ACC112 (cell line): ENCODE data around the gene MYOCD.

Source experiments
- H2AFZ ChIP-seq: fragments of 200-600 bp; sonication (generic); one replicate; pipeline ENCODE4 v1.6.0; 2017; ENCODE audit warnings: antibody characterized with exemption, low read length; ENCODE audit not compliant: unreplicated experiment
- H3K27ac ChIP-seq: fragments of 200-600 bp; sonication (generic); 2 replicates; pipeline ENCODE4 v1.5.1; 2014; ENCODE audit warnings: low read depth, mild to moderate bottlenecking, antibody characterized with exemption, low read length, moderate library complexity
- H3K27me3 ChIP-seq: fragments of 200-600 bp; sonication (generic); 2 replicates; pipeline ENCODE4 v1.6.1; 2014; ENCODE audit warnings: mild to moderate bottlenecking, antibody characterized with exemption, low read length, moderate library complexity, mixed read lengths; ENCODE audit not compliant: insufficient read depth
- H3K36me3 ChIP-seq: fragments of 200-600 bp; sonication (generic); 2 replicates; pipeline ENCODE4 v1.6.1; 2016; ENCODE audit warnings: mild to moderate bottlenecking, antibody characterized with exemption, low read length, moderate library complexity, mixed read lengths; ENCODE audit not compliant: insufficient read depth
- H3K4me1 ChIP-seq: fragments of 200-600 bp; sonication (generic); one replicate; pipeline ENCODE4 v1.6.1; 2016; ENCODE audit warnings: low read length, mixed read lengths; ENCODE audit not compliant: insufficient read depth, unreplicated experiment, control insufficient read depth
- H3K4me3 ChIP-seq: fragments of 200-600 bp; sonication (generic); 2 replicates; pipeline ENCODE4 v1.5.1; 2014; ENCODE audit warnings: mild to moderate bottlenecking, low read depth, low read length
- H3K79me2 ChIP-seq: fragments of 200-600 bp; sonication (generic); one replicate; pipeline ENCODE4 v1.6.0; 2016; ENCODE audit warnings: low read length; ENCODE audit not compliant: control insufficient read depth, unreplicated experiment, insufficient read depth

Gene MYOCD

GRCh38 chr17:12665263-12666210, at the start of gene MYOCD:
Gene MYOCD, plus strand, starts transcription at chr17:12665890. Its CDS starts 299 bp downstream, at chr17:12666189.
- peak within 1 kb of the TSS; percentile 72 for H2AFZ ChIP-seq
- H3K27me3 ChIP-seq: peaks cover 35% of the 10 kb centered on the region

GRCh38 chr17:12616161-12616560, 49.5 kb upstream of the MYOCD start:
- no peaks in the 10 kb centered on the region for H3K79me2 ChIP-seq
- no peak overlapping the region for H3K4me3 ChIP-seq
- H3K27me3 ChIP-seq: no peaks in the 10 kb centered on the region
- H3K36me3 ChIP-seq: no peaks in the 10 kb centered on the region
- no peak overlapping the region for H2AFZ ChIP-seq
- H3K4me1 ChIP-seq: peaks cover 21% of the 10 kb centered on the region
- no peak overlapping the region for H3K27ac ChIP-seq

More at GRCh38 chr17:12665263-12666210, at the start of gene MYOCD:
- Histone ChIP-seq H3K4me1 (no peaks in the 10 kb centered on the region), H3K79me2 (no peaks in the 10 kb centered on the region), H3K4me3 (peak within 1 kb of the TSS; percentile 79), H3K36me3 (no peaks in the 10 kb centered on the region), H3K27ac (no peak within 1 kb of the TSS)

- H3K27ac ChIP-seq: peak overlapping the region; percentile 50
- H3K79me2 ChIP-seq: no peaks in the 10 kb centered on the region
- no peaks in the 10 kb centered on the region for H3K27me3 ChIP-seq
- H2AFZ ChIP-seq: no peak overlapping the region
- no peaks in the 10 kb centered on the region for H3K36me3 ChIP-seq
- no peak overlapping the region for H3K4me3 ChIP-seq
- peaks cover 21% of the 10 kb centered on the region for H3K4me1 ChIP-seq
Measured at GRCh38 chr17:12618557-12618956, 47.1 kb upstream of the MYOCD start.

GRCh38 chr17:12619459-12620199, 46.1 kb upstream of the MYOCD start:
- peaks cover 17% of the 10 kb centered on the region for H3K4me1 ChIP-seq
- no peaks in the 10 kb centered on the region for H3K36me3 ChIP-seq
- peak overlapping the region; percentile 50 for H3K27ac ChIP-seq
- no peaks in the 10 kb centered on the region for H3K79me2 ChIP-seq
- no peak overlapping the region for H3K4me3 ChIP-seq
- H3K27me3 ChIP-seq: no peaks in the 10 kb centered on the region
- H2AFZ ChIP-seq: no peak overlapping the region

GRCh38 chr17:12620200-12620720, 45.4 kb upstream of the MYOCD start:
- H3K4me1 ChIP-seq: peaks cover 17% of the 10 kb centered on the region
- no peak overlapping the region for H3K4me3 ChIP-seq
- H3K79me2 ChIP-seq: no peaks in the 10 kb centered on the region
- no peaks in the 10 kb centered on the region for H3K36me3 ChIP-seq
- no peak overlapping the region for H2AFZ ChIP-seq
- no peak overlapping the region; the same call in 1 of the 2 replicates for H3K27ac ChIP-seq
- H3K27me3 ChIP-seq: no peaks in the 10 kb centered on the region

- Histone ChIP-seq H3K79me2 (no peaks in the 10 kb centered on the region), H2AFZ (peak overlapping the region; percentile 9), H3K27me3 (no peaks in the 10 kb centered on the region), H3K4me1 (peaks cover 21% of the 10 kb centered on the region), H3K4me3 (no peak overlapping the region), H3K36me3 (no peaks in the 10 kb centered on the region), H3K27ac (no peak overlapping the region)
Measured at GRCh38 chr17:12622726-12623125, 43.0 kb upstream of the MYOCD start.

GRCh38 chr17:12623220-12623848, 42.4 kb upstream of the MYOCD start:
- H3K4me1 ChIP-seq: peaks cover 27% of the 10 kb centered on the region
- H3K79me2 ChIP-seq: no peaks in the 10 kb centered on the region
- no peak overlapping the region for H3K4me3 ChIP-seq

GRCh38 chr17:12624211-12624610, 41.5 kb upstream of the MYOCD start:
- no peaks in the 10 kb centered on the region for H3K79me2 ChIP-seq
- H2AFZ ChIP-seq: no peak overlapping the region
- H3K4me1 ChIP-seq: peaks cover 28% of the 10 kb centered on the region
- no peak overlapping the region for H3K27ac ChIP-seq
- no peak overlapping the region for H3K4me3 ChIP-seq
- H3K36me3 ChIP-seq: no peaks in the 10 kb centered on the region
- no peaks in the 10 kb centered on the region for H3K27me3 ChIP-seq

More at GRCh38 chr17:12623220-12623848, 42.4 kb upstream of the MYOCD start:
- H3K27me3 ChIP-seq: no peaks in the 10 kb centered on the region
- no peak overlapping the region for H2AFZ ChIP-seq
- H3K27ac ChIP-seq: no peak overlapping the region
- H3K36me3 ChIP-seq: no peaks in the 10 kb centered on the region

- Histone ChIP-seq H3K4me1 (peaks cover 20% of the 10 kb centered on the region), H3K79me2 (no peaks in the 10 kb centered on the region), H3K36me3 (no peaks in the 10 kb centered on the region), H2AFZ (no peak overlapping the region), H3K4me3 (no peak overlapping the region), H3K27ac (no peak overlapping the region), H3K27me3 (no peaks in the 10 kb centered on the region)
Measured at GRCh38 chr17:12625092-12625491, 40.6 kb upstream of the MYOCD start.

GRCh38 chr17:12627177-12627629, 38.5 kb upstream of the MYOCD start:
- peak overlapping the region; percentile 77 for H2AFZ ChIP-seq
- H3K27ac ChIP-seq: peak overlapping the region; percentile 96
- peak overlapping the region; percentile 39 for H3K4me3 ChIP-seq
- H3K36me3 ChIP-seq: no peaks in the 10 kb centered on the region
- no peaks in the 10 kb centered on the region for H3K79me2 ChIP-seq
- no peaks in the 10 kb centered on the region for H3K27me3 ChIP-seq
- peaks cover 14% of the 10 kb centered on the region for H3K4me1 ChIP-seq
